Activated naive CD8-positive, alpha-beta T cell (primary cell): ENCODE measurements around the gene ERICH6.

Source experiments
- H3K27ac Mint-ChIP-seq: one replicate; pipeline ENCODE4 v1.8.0; 2021; ENCODE audit warnings: mixed read lengths
- H3K27me3 Mint-ChIP-seq: one replicate; pipeline ENCODE4 v1.8.0; 2021; ENCODE audit warnings: mixed read lengths
- H3K36me3 Mint-ChIP-seq: one replicate; pipeline ENCODE4 v1.8.0; 2021; ENCODE audit warnings: mixed read lengths
- H3K4me1 Mint-ChIP-seq: one replicate; pipeline ENCODE4 v1.8.0; 2021; ENCODE audit warnings: low read depth, mixed read lengths
- H3K4me3 Mint-ChIP-seq: one replicate; pipeline ENCODE4 v1.8.0; 2021; ENCODE audit warnings: mild to moderate bottlenecking, mixed read lengths
- H3K9me3 Mint-ChIP-seq: one replicate; pipeline ENCODE4 v1.8.0; 2021; ENCODE audit warnings: low read depth, mixed read lengths

ERICH6 gene

DNA sequence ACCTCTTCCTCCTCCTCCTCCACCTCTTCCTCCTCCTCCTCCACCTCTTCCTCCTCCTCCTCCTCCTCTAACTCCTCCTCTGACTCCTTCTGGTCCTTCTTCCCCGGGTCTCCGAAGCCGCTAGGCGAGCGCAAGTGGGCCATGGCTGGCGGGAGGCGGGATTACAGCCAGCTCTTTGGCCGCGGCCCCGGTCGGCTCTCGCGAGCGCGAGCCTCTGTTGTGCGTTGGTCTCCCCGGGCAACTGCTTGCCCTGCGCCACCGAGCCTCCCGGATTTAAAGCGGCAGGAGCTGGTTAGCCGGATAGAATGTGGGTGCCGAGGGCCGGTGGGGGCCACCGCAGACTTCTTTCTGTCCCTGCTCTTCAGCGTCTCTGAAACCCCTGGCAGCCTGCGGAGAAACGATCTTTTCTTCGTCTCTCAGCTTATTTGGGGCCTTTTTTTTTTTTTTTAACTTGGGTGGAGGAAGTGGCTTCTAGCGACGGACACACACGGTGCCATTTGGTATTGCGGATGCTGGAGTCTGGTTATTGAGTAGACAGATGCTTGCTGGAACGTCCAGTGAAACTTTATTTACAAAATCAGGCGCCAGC lies at the start of gene ERICH6:
Gene ERICH6, minus strand, starts transcription at position 165 of the 589 bp plus-strand sequence. Its CDS starts 22 bp downstream, at position 143.
- Mint-ChIP-seq H3K36me3 (peaks cover 17% of the 10 kb centered on the region), H3K27me3 (no peaks in the 10 kb centered on the region), H3K9me3 (no peaks in the 10 kb centered on the region), H3K4me3 (peak within 1 kb of the TSS; percentile 94), H3K4me1 (peaks cover 30% of the 10 kb centered on the region), H3K27ac (peak within 1 kb of the TSS; percentile 89)

DNA sequence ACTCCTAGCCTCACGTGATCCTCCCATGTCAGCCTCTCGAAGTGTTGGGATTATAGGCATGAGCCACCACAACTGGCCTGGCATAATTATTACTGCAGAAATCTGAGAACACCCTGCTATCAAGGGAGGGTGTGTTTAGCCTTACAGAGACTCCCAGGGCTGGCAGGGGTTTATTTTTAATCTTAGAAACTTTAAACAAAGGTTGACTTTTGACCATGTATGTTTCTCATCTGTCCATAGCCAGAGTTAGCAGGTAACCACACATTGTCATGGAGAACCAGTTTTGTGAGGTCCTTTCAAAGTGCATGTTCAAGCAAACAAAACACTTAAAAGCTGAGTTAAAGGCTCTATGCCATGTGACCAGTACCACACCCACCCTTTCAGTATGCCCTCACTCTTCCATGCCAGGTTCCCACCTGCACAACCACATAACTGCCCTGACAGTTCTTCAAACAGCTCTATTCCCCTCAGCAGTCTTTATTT lies 48.1 kb upstream of the ERICH6 start:
- no peaks in the 10 kb centered on the region for H3K27me3 Mint-ChIP-seq
- peaks cover 21% of the 10 kb centered on the region for H3K36me3 Mint-ChIP-seq
- H3K4me1 Mint-ChIP-seq: peaks cover 82% of the 10 kb centered on the region
- peak overlapping the region; percentile 50 for H3K27ac Mint-ChIP-seq
- H3K4me3 Mint-ChIP-seq: peak overlapping the region; percentile 7
- H3K9me3 Mint-ChIP-seq: no peaks in the 10 kb centered on the region

DNA sequence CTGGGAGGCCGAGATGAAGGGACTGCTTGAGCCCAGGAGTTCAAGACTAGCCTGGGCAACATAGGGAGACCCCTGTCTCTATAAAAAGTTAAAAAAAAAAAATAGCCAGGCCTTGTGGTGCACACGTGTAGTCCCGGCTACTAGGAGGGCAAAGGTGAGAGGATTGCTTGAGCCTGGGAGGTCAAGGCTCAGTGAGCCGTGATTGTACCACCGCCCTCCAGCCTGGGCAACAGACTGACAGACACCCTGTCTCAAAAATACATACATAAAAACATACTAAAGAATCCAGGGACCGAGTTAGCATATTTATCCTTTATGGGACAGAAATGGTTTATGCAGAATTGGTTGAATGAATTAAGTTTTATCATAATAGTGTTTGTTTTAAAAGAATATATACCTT lies 45.5 kb upstream of the ERICH6 start:
- Mint-ChIP-seq H3K9me3 (no peaks in the 10 kb centered on the region), H3K4me3 (no peak overlapping the region), H3K27me3 (no peaks in the 10 kb centered on the region), H3K36me3 (peaks cover 17% of the 10 kb centered on the region), H3K4me1 (peaks cover 83% of the 10 kb centered on the region), H3K27ac (peak overlapping the region; percentile 43)

DNA sequence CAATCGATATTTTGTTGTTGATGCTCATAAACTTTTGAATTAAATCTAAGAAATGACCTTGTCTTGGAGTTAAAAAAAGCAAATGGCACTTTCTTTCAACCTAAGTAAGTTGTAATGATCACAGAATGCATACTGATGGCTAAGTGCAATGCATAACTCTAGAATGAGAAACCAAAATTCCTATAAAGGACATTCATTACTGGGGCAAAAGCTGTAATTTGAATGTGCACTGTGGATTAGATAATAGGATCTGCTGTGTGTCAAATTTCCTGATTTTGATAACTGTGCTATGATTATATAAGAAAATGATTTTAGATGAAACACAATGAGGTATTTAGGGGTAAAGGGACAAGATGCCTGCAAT lies 44.9 kb upstream of the ERICH6 start:
- Mint-ChIP-seq H3K27me3 (no peaks in the 10 kb centered on the region), H3K4me1 (peaks cover 83% of the 10 kb centered on the region), H3K36me3 (peaks cover 12% of the 10 kb centered on the region), H3K27ac (peak overlapping the region; percentile 43), H3K4me3 (no peak overlapping the region), H3K9me3 (no peaks in the 10 kb centered on the region)

DNA sequence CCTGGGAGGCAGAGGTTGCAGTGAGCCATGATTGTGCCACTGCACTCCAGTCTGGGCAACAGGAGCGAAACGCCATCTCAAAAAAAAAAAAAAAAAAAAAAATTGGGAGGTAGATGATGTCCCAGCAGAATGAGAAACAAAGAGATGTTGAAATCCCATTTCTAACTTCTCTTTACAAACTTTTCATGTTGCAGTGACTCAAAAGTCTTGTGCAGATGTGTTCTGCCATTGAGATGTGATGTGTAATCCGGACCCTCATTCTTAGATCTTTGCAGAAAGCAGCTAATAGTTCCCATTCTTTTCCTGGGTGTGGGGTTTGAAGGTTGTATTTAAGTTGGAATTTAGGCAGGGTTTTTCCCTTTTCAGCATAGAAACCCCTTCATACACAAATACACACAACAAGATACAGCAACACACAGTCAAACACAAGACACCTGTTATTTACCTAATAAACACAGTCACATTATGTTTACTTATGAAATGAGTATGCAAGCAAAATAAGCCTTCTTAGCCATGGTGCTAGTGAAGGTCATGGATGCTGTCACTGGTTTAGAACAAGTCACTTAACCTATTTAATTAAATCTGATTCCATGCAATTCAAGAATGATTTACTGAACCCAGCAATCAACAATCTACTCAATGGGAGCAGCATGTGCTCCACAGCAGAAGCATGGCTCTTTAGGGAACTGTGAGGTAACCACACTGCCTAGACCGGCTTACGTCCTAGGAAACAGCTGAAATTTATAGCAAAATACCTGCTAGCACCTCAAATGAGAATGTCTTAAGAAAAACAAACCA lies 44.4 kb upstream of the ERICH6 start:
- Mint-ChIP-seq H3K4me1 (peaks cover 85% of the 10 kb centered on the region), H3K9me3 (no peaks in the 10 kb centered on the region), H3K27me3 (no peaks in the 10 kb centered on the region), H3K36me3 (peaks cover 10% of the 10 kb centered on the region), H3K4me3 (no peak overlapping the region), H3K27ac (peak overlapping the region; percentile 43)

DNA sequence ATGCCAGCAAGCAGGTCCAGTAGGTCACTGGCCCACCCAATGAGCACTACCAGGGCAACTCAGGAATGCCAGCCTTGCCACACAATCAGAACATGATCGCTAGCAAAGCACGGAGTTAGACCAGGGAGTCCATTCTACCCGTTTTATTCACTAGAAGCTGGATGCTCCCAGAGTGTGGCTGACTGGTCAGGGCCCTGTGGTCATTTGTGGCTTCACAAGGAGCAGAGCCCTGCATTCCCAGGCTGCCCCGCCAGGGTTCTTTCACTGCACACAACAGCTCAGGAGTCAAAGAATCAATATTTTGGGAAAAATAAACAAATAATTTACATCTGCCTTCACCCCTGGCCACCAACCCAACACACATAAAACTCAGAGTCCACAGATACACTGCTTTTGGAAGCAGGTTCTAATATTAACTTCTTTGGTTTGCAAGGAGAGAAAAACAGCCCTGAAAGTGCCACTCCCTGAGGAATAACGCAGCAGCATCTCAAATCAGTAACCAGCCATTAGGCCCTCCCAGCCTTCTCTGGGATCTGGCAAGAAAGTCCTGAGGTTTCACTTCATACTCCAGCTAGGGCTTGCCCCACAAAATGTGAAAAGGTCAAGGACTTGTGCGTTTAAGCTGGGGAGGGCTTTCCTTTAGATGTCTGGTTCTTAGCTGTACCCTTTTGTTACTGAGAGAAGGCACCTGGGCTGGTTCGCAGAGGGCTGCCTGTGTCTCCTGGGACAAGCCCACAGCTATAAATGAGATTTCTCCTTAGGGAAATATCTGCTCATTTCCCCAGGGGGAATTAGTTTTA lies 43.3 kb upstream of the ERICH6 start:
- Mint-ChIP-seq H3K4me3 (no peak overlapping the region), H3K4me1 (peaks cover 87% of the 10 kb centered on the region), H3K27me3 (no peaks in the 10 kb centered on the region), H3K27ac (peak overlapping the region; percentile 50), H3K9me3 (no peaks in the 10 kb centered on the region), H3K36me3 (peaks cover 14% of the 10 kb centered on the region)

DNA sequence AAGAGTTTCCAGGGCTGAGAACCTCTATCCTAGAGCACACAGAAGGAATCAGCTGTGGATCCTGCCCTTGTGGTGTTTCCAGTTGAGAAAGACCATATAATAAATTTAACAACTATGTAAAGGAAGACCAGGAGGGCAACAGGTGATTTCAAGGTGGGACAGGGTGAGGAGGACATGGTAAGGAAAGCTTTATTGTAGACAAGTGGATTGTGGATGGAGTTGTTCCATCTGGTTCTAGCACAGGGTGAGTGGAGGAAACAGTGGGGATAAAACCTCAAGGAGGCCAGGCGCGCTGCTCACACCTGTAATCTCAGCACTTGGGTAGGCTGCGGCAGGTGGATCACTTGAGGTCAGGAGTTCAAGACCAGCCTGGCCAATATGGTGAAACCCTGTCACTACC lies 42.1 kb upstream of the ERICH6 start:
- no peak overlapping the region for H3K4me3 Mint-ChIP-seq
- peak overlapping the region; percentile 41 for H3K27ac Mint-ChIP-seq
- peaks cover 84% of the 10 kb centered on the region for H3K4me1 Mint-ChIP-seq
- peaks cover 15% of the 10 kb centered on the region for H3K36me3 Mint-ChIP-seq
- H3K9me3 Mint-ChIP-seq: no peaks in the 10 kb centered on the region
- H3K27me3 Mint-ChIP-seq: no peaks in the 10 kb centered on the region

DNA sequence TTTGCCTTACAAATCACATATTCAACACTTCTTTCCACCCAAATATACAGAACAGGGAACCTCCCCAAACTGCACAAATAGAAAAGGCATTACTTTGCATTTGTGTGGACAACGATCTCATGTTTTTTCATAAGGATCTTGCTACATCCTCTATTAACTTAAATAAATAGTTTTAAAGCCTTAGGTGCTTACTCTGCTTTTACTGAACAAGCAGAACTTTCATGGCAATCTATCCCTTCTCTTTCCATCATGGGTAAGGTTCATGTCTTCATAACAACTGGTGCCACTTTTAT lies 41.1 kb upstream of the ERICH6 start:
- no peaks in the 10 kb centered on the region for H3K9me3 Mint-ChIP-seq
- H3K4me1 Mint-ChIP-seq: peaks cover 85% of the 10 kb centered on the region
- peaks cover 18% of the 10 kb centered on the region for H3K36me3 Mint-ChIP-seq
- H3K27ac Mint-ChIP-seq: peak overlapping the region; percentile 84
- no peak overlapping the region for H3K4me3 Mint-ChIP-seq
- no peaks in the 10 kb centered on the region for H3K27me3 Mint-ChIP-seq

DNA sequence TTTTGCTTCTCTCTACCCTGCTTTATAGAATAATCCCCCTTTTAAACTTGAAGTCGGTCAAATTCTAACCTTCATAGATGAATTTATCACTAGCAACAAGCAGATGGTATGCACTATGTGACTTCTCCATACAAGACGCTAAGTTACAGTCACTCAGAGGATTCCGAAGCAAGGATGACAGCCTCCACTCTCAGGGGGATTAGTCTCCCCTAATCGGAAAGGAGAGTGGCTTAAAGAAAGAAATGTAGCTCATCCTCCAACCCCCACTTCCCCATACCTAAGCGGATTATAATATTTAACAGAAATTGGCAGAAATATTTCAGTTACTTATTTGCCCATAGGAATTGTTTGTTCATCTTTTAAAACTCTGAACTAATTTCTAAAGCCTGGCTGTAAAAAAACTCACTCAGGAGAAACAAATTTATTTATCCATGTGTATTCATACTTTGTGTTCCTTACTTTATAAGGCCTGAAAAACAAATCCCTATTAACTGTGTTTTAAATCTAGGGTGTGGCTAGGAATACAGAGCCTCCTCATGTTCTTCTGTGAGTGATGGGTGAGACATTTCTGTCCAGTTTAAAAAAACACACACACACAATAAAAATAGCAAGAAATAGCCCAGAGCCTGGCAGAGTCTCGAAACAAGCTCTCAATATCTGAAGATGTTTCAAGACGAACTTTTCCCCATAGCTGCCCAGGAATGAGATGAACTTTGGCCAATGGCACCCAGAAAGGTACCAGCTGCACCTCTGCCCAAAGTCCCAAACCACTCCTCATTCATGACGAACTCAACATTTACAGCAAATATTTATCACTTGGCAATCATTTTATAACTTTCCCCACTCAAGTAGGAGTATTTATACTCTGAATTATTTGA lies 40.6 kb upstream of the ERICH6 start:
- Mint-ChIP-seq H3K36me3 (peaks cover 18% of the 10 kb centered on the region), H3K27ac (peak overlapping the region; percentile 84), H3K4me3 (no peak overlapping the region), H3K9me3 (no peaks in the 10 kb centered on the region), H3K27me3 (no peaks in the 10 kb centered on the region), H3K4me1 (peaks cover 85% of the 10 kb centered on the region)

DNA sequence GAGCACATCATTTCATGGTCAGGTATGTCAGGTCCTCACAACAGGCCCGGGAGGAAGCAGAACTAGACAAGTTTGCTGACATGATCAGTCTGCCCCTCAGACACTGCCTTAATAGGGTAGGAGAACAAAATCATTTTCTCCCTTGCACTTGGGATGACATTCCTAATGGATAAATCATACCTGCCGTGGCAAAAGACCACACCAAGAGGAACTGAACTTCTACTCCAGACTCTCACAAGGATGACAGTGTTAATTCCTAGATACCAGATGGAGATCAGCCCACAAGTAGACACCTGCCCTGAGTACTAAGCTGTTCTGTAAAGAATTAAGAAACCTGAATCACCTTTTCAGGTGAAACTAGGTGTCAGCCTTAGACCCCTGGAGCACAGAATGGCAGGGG lies 39.8 kb upstream of the ERICH6 start:
- Mint-ChIP-seq H3K4me3 (no peak overlapping the region), H3K36me3 (peaks cover 16% of the 10 kb centered on the region), H3K9me3 (no peaks in the 10 kb centered on the region), H3K4me1 (peaks cover 87% of the 10 kb centered on the region), H3K27me3 (no peaks in the 10 kb centered on the region), H3K27ac (peak overlapping the region; percentile 80)

DNA sequence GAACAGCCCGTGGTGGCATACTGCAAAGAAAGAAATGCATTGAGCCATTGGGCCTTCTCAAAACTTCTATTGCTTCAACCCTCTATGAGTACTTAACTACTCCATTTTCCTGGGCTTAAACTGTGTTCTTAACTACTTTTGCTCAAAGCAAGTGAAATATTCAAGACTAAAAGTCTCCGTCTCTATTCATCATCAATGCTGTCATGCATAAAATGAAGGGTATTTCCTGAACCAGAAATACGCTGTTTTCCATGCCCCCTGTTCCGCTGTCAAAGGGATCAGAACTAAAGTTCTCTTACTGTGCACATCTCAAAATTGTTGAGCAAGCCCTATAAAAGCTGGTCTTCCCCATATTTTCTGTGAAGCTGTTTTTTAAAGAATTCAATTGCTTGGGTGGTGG lies 39.0 kb upstream of the ERICH6 start:
- Mint-ChIP-seq H3K36me3 (peaks cover 16% of the 10 kb centered on the region), H3K4me3 (peak overlapping the region; percentile 9)

DNA sequence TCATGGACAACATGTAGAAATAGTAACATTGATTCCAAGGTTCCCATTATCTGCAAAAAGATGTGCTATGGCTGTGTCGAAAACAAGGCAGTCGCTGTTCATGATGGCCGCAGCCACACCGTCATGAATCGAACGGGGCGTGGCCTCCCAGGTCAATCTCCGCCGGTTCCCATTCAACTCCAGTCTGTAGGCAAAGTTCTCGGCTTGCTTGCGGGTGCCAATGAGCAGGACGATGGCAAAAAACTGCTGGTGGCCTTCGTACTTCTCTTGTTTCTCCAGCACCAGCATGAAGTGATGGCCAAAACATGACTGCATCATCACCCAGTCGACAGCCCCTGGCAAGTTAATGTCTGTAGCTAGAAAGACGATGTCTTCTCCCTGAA lies 38.4 kb upstream of the ERICH6 start:
- Mint-ChIP-seq H3K27me3 (no peaks in the 10 kb centered on the region), H3K4me1 (peaks cover 91% of the 10 kb centered on the region), H3K9me3 (no peaks in the 10 kb centered on the region), H3K4me3 (peak overlapping the region; percentile 9), H3K36me3 (peaks cover 20% of the 10 kb centered on the region), H3K27ac (peak overlapping the region; percentile 99)

More for the DNA sequence above, 39.0 kb upstream of the ERICH6 start:
- no peaks in the 10 kb centered on the region for H3K27me3 Mint-ChIP-seq
- no peaks in the 10 kb centered on the region for H3K9me3 Mint-ChIP-seq
- H3K27ac Mint-ChIP-seq: peak overlapping the region; percentile 99
- peaks cover 89% of the 10 kb centered on the region for H3K4me1 Mint-ChIP-seq

DNA sequence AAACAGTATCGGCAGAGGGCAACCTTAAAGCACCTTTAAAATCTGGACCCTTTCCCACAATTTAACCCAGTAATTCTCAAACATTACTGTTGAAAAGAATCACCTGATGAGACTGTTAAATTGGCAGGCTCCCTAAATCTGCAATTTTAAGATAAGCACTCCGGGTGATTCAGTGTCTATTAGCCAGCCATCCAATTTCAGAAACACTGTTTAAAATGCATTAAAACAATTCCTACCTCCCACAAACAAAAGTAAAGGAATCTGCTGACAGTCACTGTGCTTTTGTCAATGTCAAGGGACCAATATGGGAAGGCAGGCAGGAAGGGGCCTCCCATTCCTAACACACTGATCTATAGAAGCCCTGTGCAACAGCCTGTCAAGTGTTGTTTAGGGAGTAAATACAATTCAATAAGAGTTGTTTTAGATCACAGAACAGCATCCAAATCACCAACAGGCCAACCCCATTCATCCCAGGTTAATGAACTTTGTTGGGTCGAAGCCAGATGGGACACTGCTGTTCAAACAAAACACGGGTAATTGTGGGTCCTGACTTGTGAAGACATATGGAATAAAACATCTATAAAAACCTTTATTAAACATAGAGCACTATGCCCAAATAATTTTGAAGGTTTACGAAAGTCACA lies 37.9 kb upstream of the ERICH6 start:
- Mint-ChIP-seq H3K27me3 (no peaks in the 10 kb centered on the region), H3K4me3 (peak overlapping the region; percentile 83), H3K27ac (peak overlapping the region; percentile 99), H3K4me1 (peaks cover 91% of the 10 kb centered on the region), H3K36me3 (peaks cover 22% of the 10 kb centered on the region), H3K9me3 (no peaks in the 10 kb centered on the region)
